Measurements from ENCODE around the gene SPAG16.
"Not testable (repeated sequence)": the region's sequence is repeated elsewhere in the genome, so short reads cannot be mapped to it uniquely, and the experiment has no call there.

Gene SPAG16

GRCh38 chr2:213861638-213862037, 577.4 kb downstream of the SPAG16 start:
- no peak for DNase-seq

GRCh38 chr2:213862407-213863076, 578.3 kb downstream of the SPAG16 start:
- DNase-seq: no peak

GRCh38 chr2:213863541-213863940, 579.3 kb downstream of the SPAG16 start:
- DNase-seq: no peak

GRCh38 chr2:213868526-213868925, 584.3 kb downstream of the SPAG16 start:
- no peak for DNase-seq

GRCh38 chr2:213885485-213885884, 601.2 kb downstream of the SPAG16 start:
- no peak for DNase-seq

- DNase-seq: no peak
These were observed 630.2 kb downstream of the SPAG16 start for GRCh38 chr2:213914510-213914909.

- DNase-seq: no peak
These were observed 635.8 kb downstream of the SPAG16 start for GRCh38 chr2:213920014-213920413.

GRCh38 chr2:213923543-213923942, 639.3 kb downstream of the SPAG16 start:
- no peak for DNase-seq

GRCh38 chr2:213934560-213934959, 650.3 kb downstream of the SPAG16 start:
- no peak for DNase-seq

- no peak for DNase-seq
These were observed 673.8 kb downstream of the SPAG16 start for GRCh38 chr2:213958086-213958485.

- no peak for DNase-seq
These were observed 675.3 kb downstream of the SPAG16 start for GRCh38 chr2:213959589-213959988.

GRCh38 chr2:213971536-213971935, 687.3 kb downstream of the SPAG16 start:
- no peak for DNase-seq

GRCh38 chr2:213980883-213981282, 696.6 kb downstream of the SPAG16 start:
- DNase-seq: no peak

- DNase-seq: no peak
These were observed 704.9 kb downstream of the SPAG16 start for GRCh38 chr2:213989207-213989606.

- no peak for DNase-seq
These were observed 707.3 kb downstream of the SPAG16 start for GRCh38 chr2:213991453-213992108.

GRCh38 chr2:213995400-213996105, 711.3 kb downstream of the SPAG16 start:
- no peak for DNase-seq

- not testable (repeated sequence) for DNase-seq
These were observed 714.7 kb downstream of the SPAG16 start for GRCh38 chr2:213998976-213999375.

GRCh38 chr2:214004463-214004862, 720.2 kb downstream of the SPAG16 start:
- no peak for DNase-seq

- no peak for DNase-seq
These were observed 721.1 kb downstream of the SPAG16 start for GRCh38 chr2:214005337-214005736.

GRCh38 chr2:214006601-214007000, 722.3 kb downstream of the SPAG16 start:
- no peak for DNase-seq

- no peak for DNase-seq
These were observed 727.4 kb downstream of the SPAG16 start for GRCh38 chr2:214011676-214012075.

- no peak for DNase-seq
These were observed 730.4 kb downstream of the SPAG16 start for GRCh38 chr2:214014551-214015220.

- DNase-seq: no peak
These were observed 735.1 kb downstream of the SPAG16 start for GRCh38 chr2:214019229-214019972.

All from DMS79 (cell line).